HEK293 (cell line): ENCODE results near the gene PLEKHA3.

Source experiments
- FEZF1 ChIP-seq: fragments of 450-650 bp; formaldehyde crosslinking; IDR thresholded peaks from 2 replicates; pipeline ENCODE4 v1.5.1; 2016; ENCODE audit warnings: missing biosample characterization, missing genetic modification characterization
- KLF8 ChIP-seq: fragments of 450-650 bp; formaldehyde crosslinking; IDR thresholded peaks from 2 replicates; pipeline ENCODE4 v1.5.1; 2016; ENCODE audit warnings: missing biosample characterization, missing genetic modification characterization
- SALL2 ChIP-seq: fragments of 450-650 bp; formaldehyde crosslinking; IDR thresholded peaks from 2 replicates; pipeline ENCODE4 v1.5.0; 2017; ENCODE audit warnings: missing biosample characterization, mild to moderate bottlenecking, missing genetic modification characterization, borderline replicate concordance
- SCRT2 ChIP-seq: fragments of 450-650 bp; formaldehyde crosslinking; IDR thresholded peaks from 2 replicates; pipeline ENCODE4 v1.5.1; 2016; ENCODE audit warnings: missing biosample characterization, missing genetic modification characterization
- ZBTB21 ChIP-seq: fragments of 450-650 bp; formaldehyde crosslinking; IDR thresholded peaks from 2 replicates; pipeline ENCODE4 v1.5.1; 2017; ENCODE audit warnings: missing biosample characterization, missing genetic modification characterization
- ZBTB8A ChIP-seq: fragments of 450-650 bp; formaldehyde crosslinking; IDR thresholded peaks from 2 replicates; pipeline ENCODE4 v1.5.1; 2016; ENCODE audit warnings: missing biosample characterization, missing genetic modification characterization
- ZFP3 ChIP-seq: fragments of 450-650 bp; formaldehyde crosslinking; IDR thresholded peaks from 2 replicates; pipeline ENCODE4 v1.5.1; 2016; ENCODE audit warnings: low read depth, missing biosample characterization, missing genetic modification characterization
- ZNF10 ChIP-seq: fragments of 450-650 bp; formaldehyde crosslinking; IDR thresholded peaks from 2 replicates; pipeline ENCODE4 v1.5.1; 2017; ENCODE audit warnings: missing biosample characterization, missing genetic modification characterization
- ZNF133 ChIP-seq: fragments of 450-650 bp; formaldehyde crosslinking; IDR thresholded peaks from 2 replicates; pipeline ENCODE4 v1.5.1; 2016; ENCODE audit warnings: missing biosample characterization, missing genetic modification characterization
- ZNF157 ChIP-seq: fragments of 450-650 bp; formaldehyde crosslinking; IDR thresholded peaks from 2 replicates; pipeline ENCODE4 v1.5.1; 2016; ENCODE audit warnings: missing biosample characterization, missing genetic modification characterization
- ZNF174 ChIP-seq: fragments of 450-650 bp; formaldehyde crosslinking; IDR thresholded peaks from 2 replicates; pipeline ENCODE4 v1.5.0; 2017; ENCODE audit warnings: missing biosample characterization, mild to moderate bottlenecking, missing genetic modification characterization
- ZNF2 ChIP-seq: fragments of 450-650 bp; formaldehyde crosslinking; IDR thresholded peaks from 2 replicates; pipeline ENCODE4 v1.5.1; 2016; ENCODE audit warnings: missing biosample characterization, missing genetic modification characterization
- ZNF433 ChIP-seq: fragments of 450-650 bp; formaldehyde crosslinking; IDR thresholded peaks from 2 replicates; pipeline ENCODE4 v1.5.1; 2016; ENCODE audit warnings: missing biosample characterization, missing genetic modification characterization, low read depth
- ZNF561 ChIP-seq: fragments of 450-650 bp; IDR thresholded peaks from 2 replicates; pipeline ENCODE4 v1.5.1; 2018; ENCODE audit warnings: missing biosample characterization, missing genetic modification characterization, borderline replicate concordance
- ZNF571 ChIP-seq: fragments of 450-650 bp; formaldehyde crosslinking; IDR thresholded peaks from 2 replicates; pipeline ENCODE4 v1.5.0; 2017; ENCODE audit warnings: missing biosample characterization, missing genetic modification characterization
- ZNF600 ChIP-seq: fragments of 450-650 bp; formaldehyde crosslinking; IDR thresholded peaks from 2 replicates; pipeline ENCODE4 v1.5.1; 2016; ENCODE audit warnings: missing biosample characterization, missing genetic modification characterization
- ZNF610 ChIP-seq: fragments of 450-650 bp; formaldehyde crosslinking; IDR thresholded peaks from 2 replicates; pipeline ENCODE4 v1.5.1; 2016; ENCODE audit warnings: missing biosample characterization, missing genetic modification characterization, borderline replicate concordance
- ZNF658 ChIP-seq: fragments of 450-650 bp; formaldehyde crosslinking; IDR thresholded peaks from 2 replicates; pipeline ENCODE4; 2016; ENCODE audit warnings: missing biosample characterization, missing genetic modification characterization
- ZNF701 ChIP-seq: fragments of 450-650 bp; formaldehyde crosslinking; IDR thresholded peaks from 2 replicates; pipeline ENCODE4 v1.5.1; 2016; ENCODE audit warnings: missing biosample characterization, missing genetic modification characterization
- ZNF777 ChIP-seq: fragments of 450-650 bp; formaldehyde crosslinking; IDR thresholded peaks from 2 replicates; pipeline ENCODE4 v1.5.1; 2017; ENCODE audit warnings: missing biosample characterization, missing genetic modification characterization, borderline replicate concordance
- ZNF785 ChIP-seq: fragments of 450-650 bp; formaldehyde crosslinking; IDR thresholded peaks from 2 replicates; pipeline ENCODE4 v1.5.1; 2016; ENCODE audit warnings: missing biosample characterization, missing genetic modification characterization
- ZSCAN16 ChIP-seq: fragments of 450-650 bp; formaldehyde crosslinking; IDR thresholded peaks from 2 replicates; pipeline ENCODE4 v1.5.1; 2016; ENCODE audit warnings: missing biosample characterization, missing genetic modification characterization
- TF ChIP-seq, protein P1 (sequence below): fragments of 450-650 bp; formaldehyde crosslinking; IDR thresholded peaks from 2 replicates; pipeline ENCODE4 v1.5.1; 2016; ENCODE audit warnings: missing biosample characterization, missing genetic modification characterization, low read depth
- TF ChIP-seq, protein P2 (sequence below): fragments of 450-650 bp; formaldehyde crosslinking; IDR thresholded peaks from 2 replicates; pipeline ENCODE4 v1.5.1; 2016; ENCODE audit warnings: missing biosample characterization, missing genetic modification characterization
- TF ChIP-seq, protein P3 (sequence below): fragments of 450-650 bp; formaldehyde crosslinking; IDR thresholded peaks from 2 replicates; pipeline ENCODE4 v1.5.1; 2016; ENCODE audit warnings: missing biosample characterization, missing genetic modification characterization, low read depth
- TF ChIP-seq, protein P4 (sequence below): fragments of 450-650 bp; formaldehyde crosslinking; IDR thresholded peaks from 2 replicates; pipeline ENCODE4 v1.5.1; 2016; ENCODE audit warnings: missing biosample characterization, missing genetic modification characterization
- TF ChIP-seq, protein P5 (sequence below): fragments of 450-650 bp; formaldehyde crosslinking; IDR thresholded peaks from 2 replicates; pipeline ENCODE4 v1.5.1; 2016; ENCODE audit warnings: missing biosample characterization, missing genetic modification characterization
- TF ChIP-seq, protein P6 (sequence below): fragments of 450-650 bp; formaldehyde crosslinking; IDR thresholded peaks from 2 replicates; pipeline ENCODE4 v1.5.1; 2017; ENCODE audit warnings: missing biosample characterization, mild to moderate bottlenecking, missing genetic modification characterization, moderate library complexity

PLEKHA3 gene

DNA sequence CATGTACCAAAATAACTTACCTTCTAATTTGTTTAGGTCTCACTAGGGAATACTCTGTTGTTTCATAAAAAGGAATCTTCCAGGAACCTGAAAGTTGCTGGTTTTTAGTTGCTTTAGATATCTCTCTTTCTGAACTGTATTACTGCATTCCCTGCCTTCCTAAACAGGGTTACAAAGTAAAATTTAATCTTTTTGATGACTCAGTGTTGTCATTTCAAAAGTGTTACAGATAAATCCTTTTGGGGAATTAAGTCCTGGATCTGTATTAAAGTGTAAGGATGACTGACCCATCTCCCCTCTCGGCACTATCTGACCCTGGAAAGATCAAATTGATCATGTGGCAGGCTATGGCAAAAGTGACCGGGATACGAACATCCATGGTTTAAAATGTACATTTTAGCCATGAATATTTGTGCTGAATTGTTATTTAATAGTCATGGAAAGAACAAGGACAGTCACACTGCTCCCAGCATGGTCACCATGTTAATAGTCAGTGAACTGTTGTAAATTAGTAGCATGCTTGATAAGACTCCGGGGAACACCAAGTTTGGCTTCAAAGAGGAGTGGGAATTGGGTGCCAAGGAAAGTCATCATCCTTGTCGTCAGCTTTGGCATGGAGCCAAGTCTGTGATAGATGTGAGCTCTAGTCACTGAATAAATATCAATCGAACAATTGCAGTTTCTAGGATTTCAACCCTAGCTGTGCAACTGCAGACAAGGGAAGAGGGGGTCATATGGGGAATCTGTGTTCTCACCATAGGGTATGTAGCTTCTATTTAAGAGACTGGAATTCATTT is 4.2 kb downstream of the PLEKHA3 start (continued):
- 0 out of 2 replicates have a peak, but pooled peaks have one; percentile 23 for TF ChIP-seq ZBTB21
- TF ChIP-seq, protein P1, sequence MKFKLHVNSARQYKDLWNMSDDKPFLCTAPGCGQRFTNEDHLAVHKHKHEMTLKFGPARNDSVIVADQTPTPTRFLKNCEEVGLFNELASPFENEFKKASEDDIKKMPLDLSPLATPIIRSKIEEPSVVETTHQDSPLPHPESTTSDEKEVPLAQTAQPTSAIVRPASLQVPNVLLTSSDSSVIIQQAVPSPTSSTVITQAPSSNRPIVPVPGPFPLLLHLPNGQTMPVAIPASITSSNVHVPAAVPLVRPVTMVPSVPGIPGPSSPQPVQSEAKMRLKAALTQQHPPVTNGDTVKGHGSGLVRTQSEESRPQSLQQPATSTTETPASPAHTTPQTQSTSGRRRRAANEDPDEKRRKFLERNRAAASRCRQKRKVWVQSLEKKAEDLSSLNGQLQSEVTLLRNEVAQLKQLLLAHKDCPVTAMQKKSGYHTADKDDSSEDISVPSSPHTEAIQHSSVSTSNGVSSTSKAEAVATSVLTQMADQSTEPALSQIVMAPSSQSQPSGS (tag by site-specific recombination) = no peak
- TF ChIP-seq ZBTB8A (tag by site-specific recombination) = no peak
- 0 out of 2 replicates have a peak, but pooled peaks have one; percentile 40 for TF ChIP-seq ZNF2
- no peak for TF ChIP-seq ZNF600 (tag by site-specific recombination)
- no peak for TF ChIP-seq SCRT2 (tag by site-specific recombination)
- TF ChIP-seq ZNF571 (tag by site-specific recombination) = no peak
- no peak for TF ChIP-seq ZNF658
- TF ChIP-seq ZNF174 (tag by site-specific recombination) = peak; percentile 89
- no peak for TF ChIP-seq ZNF433 (tag by site-specific recombination)
- TF ChIP-seq ZNF561 = peak; percentile 97
- TF ChIP-seq, protein P2, sequence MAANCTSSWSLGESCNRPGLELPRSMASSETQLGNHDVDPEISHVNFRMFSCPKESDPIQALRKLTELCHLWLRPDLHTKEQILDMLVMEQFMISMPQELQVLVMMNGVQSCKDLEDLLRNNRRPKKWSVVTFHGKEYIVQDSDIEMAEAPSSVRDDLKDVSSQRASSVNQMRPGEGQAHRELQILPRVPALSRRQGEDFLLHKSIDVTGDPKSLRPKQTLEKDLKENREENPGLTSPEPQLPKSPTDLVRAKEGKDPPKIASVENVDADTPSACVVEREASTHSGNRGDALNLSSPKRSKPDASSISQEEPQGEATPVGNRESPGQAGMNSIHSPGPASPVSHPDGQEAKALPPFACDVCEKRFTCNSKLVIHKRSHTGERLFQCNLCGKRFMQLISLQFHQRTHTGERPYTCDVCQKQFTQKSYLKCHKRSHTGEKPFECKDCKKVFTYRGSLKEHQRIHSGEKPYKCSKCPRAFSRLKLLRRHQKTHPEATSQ (tag by site-specific recombination) = no peak
- TF ChIP-seq ZFP3 (tag by site-specific recombination) = no peak
- no peak for TF ChIP-seq ZNF610 (tag by site-specific recombination)
- TF ChIP-seq, protein P3, sequence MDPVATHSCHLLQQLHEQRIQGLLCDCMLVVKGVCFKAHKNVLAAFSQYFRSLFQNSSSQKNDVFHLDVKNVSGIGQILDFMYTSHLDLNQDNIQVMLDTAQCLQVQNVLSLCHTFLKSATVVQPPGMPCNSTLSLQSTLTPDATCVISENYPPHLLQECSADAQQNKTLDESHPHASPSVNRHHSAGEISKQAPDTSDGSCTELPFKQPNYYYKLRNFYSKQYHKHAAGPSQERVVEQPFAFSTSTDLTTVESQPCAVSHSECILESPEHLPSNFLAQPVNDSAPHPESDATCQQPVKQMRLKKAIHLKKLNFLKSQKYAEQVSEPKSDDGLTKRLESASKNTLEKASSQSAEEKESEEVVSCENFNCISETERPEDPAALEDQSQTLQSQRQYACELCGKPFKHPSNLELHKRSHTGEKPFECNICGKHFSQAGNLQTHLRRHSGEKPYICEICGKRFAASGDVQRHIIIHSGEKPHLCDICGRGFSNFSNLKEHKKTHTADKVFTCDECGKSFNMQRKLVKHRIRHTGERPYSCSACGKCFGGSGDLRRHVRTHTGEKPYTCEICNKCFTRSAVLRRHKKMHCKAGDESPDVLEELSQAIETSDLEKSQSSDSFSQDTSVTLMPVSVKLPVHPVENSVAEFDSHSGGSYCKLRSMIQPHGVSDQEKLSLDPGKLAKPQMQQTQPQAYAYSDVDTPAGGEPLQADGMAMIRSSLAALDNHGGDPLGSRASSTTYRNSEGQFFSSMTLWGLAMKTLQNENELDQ (tag by site-specific recombination) = no peak
- TF ChIP-seq, protein P4, sequence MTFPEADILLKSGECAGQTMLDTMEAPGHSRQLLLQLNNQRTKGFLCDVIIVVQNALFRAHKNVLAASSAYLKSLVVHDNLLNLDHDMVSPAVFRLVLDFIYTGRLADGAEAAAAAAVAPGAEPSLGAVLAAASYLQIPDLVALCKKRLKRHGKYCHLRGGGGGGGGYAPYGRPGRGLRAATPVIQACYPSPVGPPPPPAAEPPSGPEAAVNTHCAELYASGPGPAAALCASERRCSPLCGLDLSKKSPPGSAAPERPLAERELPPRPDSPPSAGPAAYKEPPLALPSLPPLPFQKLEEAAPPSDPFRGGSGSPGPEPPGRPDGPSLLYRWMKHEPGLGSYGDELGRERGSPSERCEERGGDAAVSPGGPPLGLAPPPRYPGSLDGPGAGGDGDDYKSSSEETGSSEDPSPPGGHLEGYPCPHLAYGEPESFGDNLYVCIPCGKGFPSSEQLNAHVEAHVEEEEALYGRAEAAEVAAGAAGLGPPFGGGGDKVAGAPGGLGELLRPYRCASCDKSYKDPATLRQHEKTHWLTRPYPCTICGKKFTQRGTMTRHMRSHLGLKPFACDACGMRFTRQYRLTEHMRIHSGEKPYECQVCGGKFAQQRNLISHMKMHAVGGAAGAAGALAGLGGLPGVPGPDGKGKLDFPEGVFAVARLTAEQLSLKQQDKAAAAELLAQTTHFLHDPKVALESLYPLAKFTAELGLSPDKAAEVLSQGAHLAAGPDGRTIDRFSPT (tag by site-specific recombination) = 0 out of 2 replicates have a peak, but pooled peaks have one; percentile 26
- TF ChIP-seq ZSCAN16 = no peak
- TF ChIP-seq FEZF1 = peak; percentile 88
- no peak for TF ChIP-seq ZNF157 (tag by site-specific recombination)
- TF ChIP-seq ZNF701 = no peak
- TF ChIP-seq, protein P5, sequence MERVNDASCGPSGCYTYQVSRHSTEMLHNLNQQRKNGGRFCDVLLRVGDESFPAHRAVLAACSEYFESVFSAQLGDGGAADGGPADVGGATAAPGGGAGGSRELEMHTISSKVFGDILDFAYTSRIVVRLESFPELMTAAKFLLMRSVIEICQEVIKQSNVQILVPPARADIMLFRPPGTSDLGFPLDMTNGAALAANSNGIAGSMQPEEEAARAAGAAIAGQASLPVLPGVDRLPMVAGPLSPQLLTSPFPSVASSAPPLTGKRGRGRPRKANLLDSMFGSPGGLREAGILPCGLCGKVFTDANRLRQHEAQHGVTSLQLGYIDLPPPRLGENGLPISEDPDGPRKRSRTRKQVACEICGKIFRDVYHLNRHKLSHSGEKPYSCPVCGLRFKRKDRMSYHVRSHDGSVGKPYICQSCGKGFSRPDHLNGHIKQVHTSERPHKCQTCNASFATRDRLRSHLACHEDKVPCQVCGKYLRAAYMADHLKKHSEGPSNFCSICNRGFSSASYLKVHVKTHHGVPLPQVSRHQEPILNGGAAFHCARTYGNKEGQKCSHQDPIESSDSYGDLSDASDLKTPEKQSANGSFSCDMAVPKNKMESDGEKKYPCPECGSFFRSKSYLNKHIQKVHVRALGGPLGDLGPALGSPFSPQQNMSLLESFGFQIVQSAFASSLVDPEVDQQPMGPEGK (tag by site-specific recombination) = peak; percentile 60
- TF ChIP-seq ZNF133 (tag by site-specific recombination) = no peak
- TF ChIP-seq ZNF777 (tag by site-specific recombination) = no peak
- no peak for TF ChIP-seq SALL2 (tag by site-specific recombination)
- TF ChIP-seq, protein P6, sequence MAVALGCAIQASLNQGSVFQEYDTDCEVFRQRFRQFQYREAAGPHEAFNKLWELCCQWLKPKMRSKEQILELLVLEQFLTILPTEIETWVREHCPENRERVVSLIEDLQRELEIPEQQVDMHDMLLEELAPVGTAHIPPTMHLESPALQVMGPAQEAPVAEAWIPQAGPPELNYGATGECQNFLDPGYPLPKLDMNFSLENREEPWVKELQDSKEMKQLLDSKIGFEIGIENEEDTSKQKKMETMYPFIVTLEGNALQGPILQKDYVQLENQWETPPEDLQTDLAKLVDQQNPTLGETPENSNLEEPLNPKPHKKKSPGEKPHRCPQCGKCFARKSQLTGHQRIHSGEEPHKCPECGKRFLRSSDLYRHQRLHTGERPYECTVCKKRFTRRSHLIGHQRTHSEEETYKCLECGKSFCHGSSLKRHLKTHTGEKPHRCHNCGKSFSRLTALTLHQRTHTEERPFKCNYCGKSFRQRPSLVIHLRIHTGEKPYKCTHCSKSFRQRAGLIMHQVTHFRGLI = no peak
- TF ChIP-seq KLF8 (tag by site-specific recombination) = no peak; the same call in 1 of the 2 replicates
- no peak; the same call in 1 of the 2 replicates for TF ChIP-seq ZNF10 (tag by site-specific recombination)
- TF ChIP-seq ZNF785 (tag by site-specific recombination) = no peak
